ENCODE results near the gene ZNF783. TPM values are rescaled to one million over a fixed set of nuclear protein-coding genes. Genes with fewer than 3 reads are reported as not detected.
"Not testable (repeated sequence)": the region's sequence is repeated elsewhere in the genome, so short reads cannot be mapped to it uniquely, and the experiment has no call there.

Gene ZNF783
- total RNA-seq (2014; rRNA removed; shearing (Covaris generic)), result 4.3 and 4.9 TPM in 2 replicates

DNA sequence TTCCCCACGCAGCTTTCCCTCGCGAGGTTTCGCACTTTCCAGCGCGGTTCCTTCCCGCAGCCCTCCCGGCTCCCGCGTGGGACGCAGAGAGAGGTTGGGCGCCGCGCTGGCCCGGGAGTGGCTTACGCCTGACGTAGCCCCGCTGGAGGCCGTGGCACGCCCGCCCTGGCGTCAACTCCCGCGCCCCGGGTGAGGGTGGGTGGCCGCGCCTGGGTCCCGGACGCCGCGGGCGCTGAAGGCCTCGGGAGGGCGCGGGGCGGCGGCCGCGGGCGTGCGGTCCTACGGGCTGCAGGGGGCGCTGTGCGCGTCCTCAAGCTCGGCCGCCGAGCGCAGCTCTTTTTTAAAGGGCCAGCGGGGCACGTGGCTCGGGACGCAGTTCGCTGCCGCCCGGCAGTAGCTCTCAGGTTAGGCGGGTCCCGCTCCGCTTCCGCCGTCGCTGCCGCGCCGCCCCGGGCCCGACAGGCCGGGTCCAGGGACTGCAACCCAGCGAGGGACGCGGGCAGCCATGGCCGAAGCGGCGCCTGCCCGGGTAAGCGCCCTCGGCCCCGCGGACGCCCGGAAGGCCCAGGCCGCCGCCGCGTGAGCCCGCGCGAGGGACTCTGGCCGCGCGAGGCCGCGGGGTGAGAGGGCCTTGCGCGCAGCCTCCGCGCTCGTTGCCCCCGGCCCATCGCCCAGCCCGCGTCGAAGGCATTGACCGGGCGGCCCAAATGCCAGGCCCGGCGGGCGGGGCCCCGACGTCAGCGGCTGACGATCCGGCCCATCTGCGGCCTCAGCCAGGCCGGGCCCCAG, at the start of gene ZNF783:
TSS of gene ZNF783 (plus strand) at position 368 of the 789 bp plus-strand sequence. CDS start at position 506, 138 bp downstream.
- peak; percentile 94 for DNase-seq (ENCODE audit: low read depth)

DNA sequence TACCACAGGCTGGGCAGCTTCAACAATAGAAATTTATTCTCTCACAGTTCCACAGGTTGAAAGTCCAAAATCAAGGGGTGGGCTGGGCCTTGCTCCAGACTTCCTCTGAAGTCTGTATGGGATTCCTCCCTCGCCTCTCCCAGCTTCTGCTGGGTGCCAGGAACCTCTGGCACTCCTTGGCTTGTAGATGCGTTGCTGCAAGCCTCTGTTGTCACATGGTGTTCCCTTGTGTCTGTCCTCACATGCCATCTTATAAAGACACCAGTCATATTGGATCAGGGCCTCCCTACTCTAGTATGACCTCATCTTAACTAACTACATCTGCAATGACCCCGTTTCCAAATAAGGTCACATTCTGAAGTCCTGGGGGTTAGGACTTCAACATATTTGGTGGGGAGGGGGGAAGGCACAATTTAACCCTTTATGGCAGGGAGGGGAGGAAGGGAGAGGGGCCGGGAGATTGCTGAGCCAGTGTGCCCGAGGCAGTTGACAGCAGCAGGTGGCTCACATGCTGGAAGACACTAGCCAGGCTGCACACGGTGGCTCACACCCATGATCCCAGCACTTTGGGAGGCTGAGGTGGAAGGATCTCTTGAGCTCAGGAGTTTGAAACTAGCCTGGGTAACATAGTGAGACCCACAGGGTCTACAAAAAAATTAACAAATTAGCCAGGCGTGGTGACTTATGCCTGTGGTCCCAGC, 47.8 kb upstream of the ZNF783 start:
- no peak for DNase-seq (ENCODE audit: low read depth)

DNA sequence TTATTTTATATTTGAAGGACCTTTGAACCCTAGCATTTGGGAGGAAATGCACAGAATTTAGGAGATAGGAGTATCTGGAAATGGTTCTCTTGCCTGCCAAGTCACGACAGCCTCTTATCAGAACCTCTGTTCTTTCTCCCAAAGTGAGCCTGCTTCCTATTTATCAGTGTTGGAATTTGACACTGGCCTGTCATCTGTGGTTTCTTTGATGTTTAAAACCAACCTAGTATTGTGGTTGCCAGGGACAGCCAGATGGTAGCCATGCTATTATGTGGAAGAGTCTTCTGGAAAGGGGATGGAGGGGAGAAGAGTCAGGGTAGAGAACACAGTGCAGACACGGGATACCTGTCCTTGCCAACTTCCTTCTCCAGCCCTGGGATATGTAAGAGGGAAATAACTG, 45.6 kb upstream of the ZNF783 start:
- no peak for DNase-seq (ENCODE audit: low read depth)

DNA sequence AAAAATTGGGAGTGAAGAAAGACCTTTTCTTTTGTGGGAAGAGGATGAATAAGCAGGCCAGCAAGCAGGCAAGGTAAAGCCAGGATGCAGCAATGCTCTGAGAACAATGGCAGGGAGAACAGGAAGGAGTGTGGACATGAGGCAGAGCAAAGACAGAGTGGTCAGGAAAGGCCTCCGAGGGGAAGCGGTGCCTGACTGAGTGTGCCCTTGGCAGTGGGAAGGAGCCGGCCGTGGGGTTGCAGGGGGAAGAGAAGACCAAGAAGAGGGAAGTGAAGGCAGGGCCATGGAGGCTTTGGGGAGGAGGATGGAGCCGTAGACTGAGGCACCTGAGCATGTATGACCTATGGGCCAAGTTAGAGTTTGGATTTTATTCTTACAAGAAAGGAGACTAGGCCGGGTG, 44.4 kb upstream of the ZNF783 start:
- no peak for DNase-seq (ENCODE audit: low read depth)

DNA sequence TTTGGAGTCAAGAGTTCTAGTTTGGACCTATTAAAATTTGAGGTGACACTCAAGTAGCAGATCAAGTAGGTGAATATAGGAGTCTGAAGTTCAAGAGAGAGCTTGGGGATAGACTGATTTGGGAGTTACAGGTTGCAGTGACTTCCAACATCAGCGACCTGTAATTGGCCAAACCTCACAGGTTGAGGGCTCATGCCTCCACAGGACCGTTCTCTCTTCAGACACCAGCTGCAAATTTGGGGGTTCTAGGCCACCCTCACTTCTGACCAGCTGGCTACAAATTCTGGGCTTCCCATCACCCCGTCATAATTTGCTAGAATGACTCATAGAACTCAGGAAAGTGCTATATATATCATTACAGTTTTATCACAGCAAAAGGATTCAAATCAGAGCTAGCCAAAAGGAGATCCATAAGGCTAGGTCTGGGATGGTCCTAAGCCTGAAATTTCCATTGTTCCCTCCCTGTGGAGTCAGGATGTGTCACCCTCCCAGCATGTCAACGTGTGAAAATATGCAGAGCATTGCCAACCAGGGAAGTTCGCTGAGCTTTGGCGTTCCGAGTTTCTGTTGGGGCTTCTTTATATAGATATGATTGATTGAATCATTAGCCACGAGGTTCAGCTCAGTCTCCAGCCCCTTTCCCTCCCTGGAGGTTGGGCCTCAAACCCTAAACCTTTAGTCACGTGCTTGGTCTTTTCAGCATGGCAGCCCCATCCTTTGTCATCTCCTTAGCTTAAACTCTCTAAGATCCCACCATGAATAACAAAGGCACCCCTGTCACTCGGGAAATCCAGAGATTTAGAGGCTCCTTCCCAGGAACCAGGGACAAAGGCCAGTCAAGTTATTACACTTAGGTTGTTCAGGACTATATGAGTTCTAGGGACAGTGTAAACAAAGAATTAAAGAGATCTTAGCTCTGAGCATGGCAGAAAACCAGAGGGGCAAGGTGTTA, 43.3 kb upstream of the ZNF783 start:
- DNase-seq (ENCODE audit: low read depth), result no peak

DNA sequence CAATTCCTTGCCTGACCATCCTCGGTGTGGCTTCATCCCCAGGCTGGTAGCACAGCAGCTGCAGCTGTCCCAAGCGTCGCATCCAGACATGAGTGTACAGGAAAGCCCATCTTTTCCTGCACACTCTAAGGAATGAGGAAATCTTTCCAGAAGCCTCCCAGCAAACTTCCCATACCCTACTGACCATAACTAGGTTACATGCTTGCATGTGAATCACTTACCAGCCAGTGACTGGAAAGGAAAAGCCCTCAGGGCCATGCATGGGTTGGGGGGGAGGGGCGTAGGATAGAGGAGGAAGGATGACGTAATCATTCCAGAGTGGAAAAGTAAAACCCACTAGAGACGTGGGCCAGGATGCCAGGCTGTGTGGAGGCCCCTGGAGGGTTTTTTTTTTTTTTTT, 41.5 kb upstream of the ZNF783 start:
- peak; percentile 50 for DNase-seq (ENCODE audit: low read depth)

DNA sequence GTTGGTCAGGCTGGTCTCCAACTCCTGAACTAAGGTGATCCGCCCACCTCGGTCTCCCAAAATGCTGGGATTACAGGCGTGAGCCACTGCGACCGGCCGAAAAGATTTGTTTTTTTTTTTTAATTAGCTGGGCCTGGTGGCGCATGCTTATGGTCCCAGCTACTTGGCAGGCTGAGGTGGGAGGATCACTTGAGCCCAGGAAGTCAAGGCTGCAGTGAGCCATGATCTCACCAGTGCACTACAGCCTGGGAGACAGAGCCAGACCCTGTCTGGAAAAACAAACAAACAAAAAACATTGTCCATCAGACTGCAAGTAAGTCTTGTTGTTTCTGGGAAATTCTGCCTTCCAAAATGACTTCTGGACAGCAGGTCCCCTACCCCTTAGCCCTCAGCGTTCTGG, 38.8 kb upstream of the ZNF783 start:
- DNase-seq (ENCODE audit: low read depth), result no peak

DNA sequence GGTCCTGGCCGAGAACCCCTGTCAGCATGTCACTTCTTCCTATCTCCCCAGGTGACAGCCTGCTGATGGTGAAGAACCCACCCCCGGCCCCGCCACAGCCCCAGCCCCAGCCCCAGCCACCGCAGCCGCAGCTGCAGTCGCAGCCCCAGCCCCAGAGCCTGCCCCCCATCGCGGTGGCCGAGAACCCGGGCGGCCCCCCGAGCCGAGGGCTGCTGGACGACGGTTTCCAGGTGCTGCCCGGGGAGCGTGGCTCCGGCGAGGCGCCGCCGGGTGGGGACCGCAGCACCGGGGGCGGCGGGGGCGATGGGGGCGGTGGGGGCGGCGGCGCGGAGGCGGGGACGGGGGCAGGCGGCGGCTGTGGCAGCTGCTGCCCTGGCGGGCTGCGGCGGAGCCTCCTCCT, 38.2 kb upstream of the ZNF783 start:
- DNase-seq (ENCODE audit: low read depth), result no peak

DNA sequence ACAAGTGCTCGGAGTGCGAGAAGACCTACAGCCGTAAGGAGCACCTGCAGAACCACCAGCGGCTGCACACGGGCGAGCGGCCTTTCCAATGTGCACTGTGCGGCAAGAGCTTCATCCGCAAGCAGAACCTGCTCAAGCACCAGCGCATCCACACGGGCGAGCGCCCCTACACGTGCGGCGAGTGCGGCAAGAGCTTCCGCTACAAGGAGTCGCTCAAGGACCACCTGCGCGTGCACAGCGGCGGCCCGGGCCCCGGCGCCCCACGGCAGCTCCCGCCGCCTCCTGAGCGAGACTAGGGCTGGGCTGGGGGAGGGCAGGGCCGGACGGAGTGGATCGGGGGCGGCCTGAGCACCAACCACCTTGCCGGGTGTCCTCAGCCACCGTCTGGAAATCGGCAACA, 37.6 kb upstream of the ZNF783 start:
- DNase-seq (ENCODE audit: low read depth), result no peak

DNA sequence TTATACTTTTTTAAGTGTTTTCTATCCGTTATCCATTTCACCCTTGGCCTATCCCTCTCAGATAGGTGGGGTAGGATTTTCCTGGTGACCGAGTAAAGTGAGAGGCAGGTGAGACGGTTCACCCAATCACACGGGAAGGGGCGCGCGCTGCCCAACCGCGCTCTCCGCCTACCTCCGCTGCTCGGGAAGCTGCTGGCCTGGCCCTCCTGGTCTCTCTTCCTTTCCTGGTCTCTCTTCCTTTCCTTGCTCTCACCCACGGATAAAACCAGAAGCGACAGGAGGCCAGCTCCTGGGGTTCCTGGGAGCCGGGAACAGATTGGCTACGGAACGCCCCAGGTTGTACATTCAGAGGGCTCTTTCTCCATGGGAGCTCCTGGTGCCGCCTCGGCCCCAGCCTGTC, 36.9 kb upstream of the ZNF783 start:
- no peak for DNase-seq (ENCODE audit: low read depth)

DNA sequence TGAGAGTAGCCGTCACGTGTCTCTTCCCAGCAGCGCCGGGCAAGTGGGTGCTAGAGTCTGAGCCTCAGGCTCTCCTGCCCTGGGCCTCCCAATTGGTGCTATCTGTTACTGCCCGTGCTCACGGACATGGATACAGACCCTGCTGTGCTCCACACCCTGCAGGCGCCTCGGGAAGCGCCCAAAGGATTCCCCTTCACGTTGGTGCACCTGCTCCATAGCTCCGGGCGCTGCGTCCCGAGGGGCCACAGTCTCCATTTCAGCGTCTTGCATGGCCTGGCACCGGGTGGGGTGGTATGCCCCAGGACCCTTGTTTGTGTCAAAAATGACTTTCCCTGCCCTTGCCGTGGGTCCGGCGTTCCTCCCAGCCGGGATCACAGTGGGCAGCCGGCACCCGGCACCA, 36.3 kb upstream of the ZNF783 start:
- DNase-seq (ENCODE audit: low read depth), result no peak

DNA sequence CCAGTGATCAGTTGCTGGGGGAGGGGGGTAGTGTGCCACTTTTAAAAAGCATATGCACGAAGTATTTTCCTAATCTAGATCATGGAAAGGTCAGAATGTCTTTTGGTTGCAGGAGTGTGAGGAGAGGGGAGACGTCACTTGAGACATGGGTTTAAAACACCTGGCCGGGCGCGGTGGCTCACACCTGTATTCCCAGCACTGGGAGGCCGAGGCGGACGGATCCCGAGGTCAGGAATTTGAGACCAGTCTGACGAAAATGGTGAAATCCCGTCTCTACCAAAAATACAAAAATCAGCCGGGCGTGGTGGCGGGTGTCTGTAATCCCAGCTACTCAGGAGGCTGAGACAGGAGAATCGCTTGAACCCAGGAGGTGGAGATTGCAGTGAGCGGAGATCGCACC, 35.6 kb upstream of the ZNF783 start:
- not testable (repeated sequence) for DNase-seq (ENCODE audit: low read depth)

DNA sequence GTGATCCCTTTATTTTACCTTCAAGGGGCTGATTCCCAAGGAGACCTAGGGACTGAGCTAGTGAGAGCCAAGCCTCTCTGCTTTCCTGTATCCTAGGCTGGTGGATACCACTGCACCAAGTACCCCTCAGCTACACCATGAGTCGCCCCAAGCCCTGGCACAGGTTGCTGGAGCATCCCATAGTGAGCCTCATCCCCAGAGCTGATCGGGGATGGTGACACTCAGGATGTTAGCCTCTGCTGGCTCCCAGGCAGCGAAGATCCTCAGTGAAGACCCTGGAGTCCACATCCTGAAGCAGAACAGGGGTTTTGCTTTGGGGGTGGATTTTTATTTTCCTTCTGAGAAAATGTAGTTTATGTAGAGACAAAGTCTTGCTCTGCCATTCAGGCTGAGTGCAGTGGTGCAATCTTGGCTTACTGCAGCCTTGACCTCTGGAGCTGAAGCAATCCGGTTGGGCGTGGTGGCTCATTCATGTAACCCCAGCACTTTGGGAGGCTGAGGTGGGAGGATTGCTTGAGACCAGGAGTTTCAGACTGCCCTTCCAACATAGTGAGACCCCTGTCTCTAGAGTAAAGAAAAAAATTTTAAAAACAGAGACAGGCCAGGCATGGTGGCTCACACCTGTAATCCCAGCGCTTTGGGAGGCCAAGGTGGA, 35.0 kb upstream of the ZNF783 start:
- DNase-seq (ENCODE audit: low read depth), result no peak

DNA sequence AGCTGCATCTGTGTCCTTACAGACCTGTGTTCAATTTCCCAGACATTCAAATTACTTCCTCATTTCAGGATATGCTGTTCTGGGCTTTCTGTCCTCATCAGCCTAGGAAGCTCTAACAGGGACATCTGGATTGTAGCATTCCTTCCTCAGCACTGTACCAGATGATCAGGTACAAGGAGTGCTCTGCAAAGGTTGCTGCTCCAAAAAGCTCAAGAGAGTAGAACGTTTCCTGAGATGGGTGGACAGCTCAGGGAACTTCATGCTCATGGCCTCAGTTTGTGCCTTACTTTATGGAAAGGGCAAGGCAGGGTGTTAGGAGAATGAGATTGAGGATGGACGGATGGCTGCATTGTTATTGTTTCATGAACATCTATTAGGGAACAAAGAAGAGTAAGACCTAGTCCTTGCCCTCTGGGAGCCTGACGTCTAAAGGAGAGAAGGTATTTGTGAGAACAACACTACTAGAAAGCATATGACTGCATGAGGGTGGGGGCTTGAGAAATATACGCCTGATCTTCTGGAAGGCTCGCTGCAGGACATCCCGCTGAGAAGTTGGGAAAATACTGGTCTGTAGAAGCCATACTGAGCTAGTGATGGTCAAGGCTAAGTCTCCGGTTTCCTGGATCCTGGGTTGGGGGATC, 33.0 kb upstream of the ZNF783 start:
- DNase-seq (ENCODE audit: low read depth), result no peak

DNA sequence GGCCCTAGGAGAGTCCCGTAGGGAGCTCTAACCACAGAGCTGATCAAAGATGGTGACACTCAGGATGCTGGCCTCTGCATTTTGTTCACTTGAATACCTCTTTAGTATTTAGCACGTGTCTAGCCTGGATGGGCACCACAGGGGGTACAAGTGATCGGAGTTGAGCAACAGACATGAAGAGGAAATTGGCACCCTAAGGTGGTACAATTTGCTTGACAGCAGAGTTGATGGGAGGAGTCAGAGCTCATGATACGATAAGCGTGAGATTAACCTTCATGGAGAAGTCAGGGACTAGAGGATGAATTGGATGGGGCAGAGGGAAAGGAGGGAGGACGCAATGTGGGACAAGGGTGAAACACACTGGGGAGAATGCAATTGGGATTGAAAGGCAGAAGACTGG, 32.5 kb upstream of the ZNF783 start:
- no peak for DNase-seq (ENCODE audit: low read depth)

DNA sequence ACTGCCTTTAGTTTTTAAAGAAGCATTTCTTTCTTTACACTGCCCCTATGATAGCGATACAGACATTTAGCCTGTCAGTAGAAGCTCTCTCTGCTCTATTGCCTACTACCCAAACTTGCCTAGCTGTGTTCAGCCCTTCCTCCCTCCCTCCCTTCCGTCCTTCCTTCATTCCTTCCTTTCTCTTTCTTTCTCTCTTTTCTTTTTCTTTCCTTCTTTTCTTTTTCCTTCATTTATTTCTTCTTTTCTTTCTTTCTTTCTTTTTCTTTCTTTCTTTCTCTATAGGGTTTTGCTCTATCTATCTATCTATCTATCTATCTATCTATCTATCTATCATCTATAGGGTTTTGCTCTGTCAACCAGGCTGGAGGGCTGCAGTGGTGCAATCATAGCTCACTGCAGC, 29.6 kb upstream of the ZNF783 start:
- DNase-seq (ENCODE audit: low read depth), result no peak

DNA sequence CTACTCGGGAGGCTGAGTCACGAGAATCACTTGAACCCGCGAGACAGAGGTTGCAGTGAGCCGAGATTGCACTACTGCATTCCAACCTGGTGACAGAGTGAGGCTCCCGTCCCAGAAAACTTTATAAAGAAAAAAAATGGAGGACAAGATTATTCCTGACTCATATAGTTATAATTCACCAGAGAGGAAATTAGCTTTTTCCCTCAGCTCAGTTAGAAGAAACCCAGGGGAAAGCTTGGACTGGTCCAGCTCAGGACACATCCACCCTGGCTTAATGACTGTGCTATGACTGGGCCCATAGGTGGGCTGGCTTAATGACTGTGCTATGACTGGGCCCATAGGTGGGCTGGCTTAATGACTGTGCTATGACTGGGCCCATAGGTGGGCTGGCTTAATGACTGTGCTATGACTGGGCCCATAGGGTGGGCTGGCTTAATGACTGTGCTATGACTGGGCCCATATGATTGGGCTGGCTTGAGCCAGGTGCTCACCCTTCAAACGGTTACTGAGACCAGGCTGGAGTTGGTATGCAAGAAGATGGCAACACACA, 28.3 kb upstream of the ZNF783 start:
- DNase-seq (ENCODE audit: low read depth), result peak; percentile 93

DNA sequence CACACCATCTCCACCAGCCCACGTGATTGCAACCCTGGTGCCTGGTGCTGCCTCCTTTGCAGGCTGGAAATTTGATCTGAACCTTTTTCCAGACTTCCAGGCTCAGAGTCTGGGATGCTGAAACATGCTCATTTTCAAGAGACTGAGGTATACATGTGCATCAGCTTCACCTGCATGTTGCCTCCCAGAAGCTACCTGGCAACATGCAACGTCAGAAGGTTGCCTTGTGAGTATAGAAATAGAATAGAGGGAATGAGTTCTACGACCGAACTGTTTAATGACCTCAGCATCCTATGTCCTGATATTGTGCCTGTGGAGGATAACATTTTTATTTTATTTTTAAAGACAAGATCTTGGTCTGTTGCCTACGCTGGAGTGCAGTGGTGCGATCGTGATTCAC, 24.5 kb upstream of the ZNF783 start:
- no peak for DNase-seq (ENCODE audit: low read depth)

DNA sequence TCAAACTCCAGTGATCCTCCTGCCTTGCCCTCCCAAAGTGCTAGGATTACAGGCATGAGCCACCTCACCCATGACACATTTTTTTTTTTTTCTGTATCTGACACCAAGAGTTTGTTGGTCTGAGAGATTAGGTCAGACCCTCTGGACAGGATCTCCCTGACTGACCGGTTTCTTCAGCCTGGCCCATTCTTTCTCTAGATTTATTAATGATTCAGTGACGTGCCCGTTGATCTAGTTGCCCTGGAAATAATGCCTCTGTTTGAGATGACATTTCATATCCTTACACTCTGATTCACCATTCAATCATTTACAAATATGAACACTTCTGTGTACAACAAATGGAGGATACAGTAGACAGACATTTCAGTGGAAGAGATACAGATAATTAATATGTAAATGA, 23.9 kb upstream of the ZNF783 start:
- DNase-seq (ENCODE audit: low read depth), result no peak

DNA sequence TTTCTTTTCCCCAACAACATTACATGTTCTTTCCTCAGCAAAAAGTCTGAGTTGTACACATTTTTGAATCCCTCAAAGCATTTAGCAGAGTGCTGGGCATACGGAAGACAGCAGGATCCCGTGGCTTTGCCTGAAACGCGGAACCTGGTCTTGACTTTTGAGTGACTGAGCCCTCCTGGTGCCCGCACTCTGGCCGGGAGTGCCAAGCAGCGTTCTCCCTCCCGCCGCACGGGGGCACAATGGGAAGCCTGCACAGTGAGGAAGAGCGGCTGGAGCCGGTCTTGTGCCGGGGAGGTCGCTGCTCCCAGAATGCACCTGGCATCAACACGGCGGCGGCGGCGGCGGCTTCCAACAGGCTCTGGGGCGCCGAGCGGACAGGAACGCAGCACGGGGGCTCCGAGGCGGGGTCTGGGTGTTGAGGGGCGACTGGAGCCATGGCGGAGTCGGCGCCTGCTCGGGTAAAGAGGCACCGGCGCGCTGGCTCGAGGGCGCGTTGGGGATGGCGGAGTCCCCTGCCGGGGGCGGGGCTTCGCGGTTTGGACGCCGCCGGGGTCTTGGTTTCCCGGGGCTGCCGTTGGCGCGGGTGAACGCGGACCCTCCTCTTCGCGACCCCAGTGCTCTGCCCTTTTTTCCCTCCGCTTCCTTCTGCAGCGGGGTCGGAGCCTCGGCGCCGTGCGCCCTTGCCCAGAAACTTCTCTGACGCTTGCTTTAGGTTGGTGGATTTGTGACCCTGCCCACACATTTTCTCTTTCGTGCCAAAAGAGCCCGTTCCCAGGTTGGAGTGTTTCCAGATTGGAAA, 22.5 kb upstream of the ZNF783 start, which contains the start of gene ZNF212:
TSS of gene ZNF212 (plus strand) at position 307 of the 799 bp plus-strand sequence. CDS start at position 435, 128 bp downstream.
- DNase-seq (ENCODE audit: low read depth), result peak; percentile 98
